GM23338 (cell line): Measurements from ENCODE around the gene FYCO1. TPM values are rescaled to one million over a fixed set of nuclear protein-coding genes. Genes with fewer than 3 reads are reported as not detected.

Source experiments
- ATAC-seq: fragments of 200-7000 bp; cut with Tn5 transposase; 3 replicates; pipeline ENCODE4 v1.9.1; 2020
- DNase-seq: peaks from one replicate; pipeline ENCODE4 v3.0.0-alpha.2; 2015; ENCODE audit warnings: low spot score
- H2AFZ ChIP-seq: fragments of 200-600 bp; sonication (generic); 2 replicates; pipeline ENCODE4 v1.8.0; 2016; ENCODE audit warnings: antibody characterized with exemption, mild to moderate bottlenecking, moderate library complexity
- H3F3A ChIP-seq: fragments of 200-600 bp; sonication (generic); replicated peaks from 2 replicates; pipeline ENCODE4 v1.8.0; 2017; ENCODE audit warnings: antibody characterized with exemption, mixed run types, low read depth
- H3K27ac ChIP-seq: fragments of 200-600 bp; sonication (generic); 2 replicates; pipeline ENCODE4 v1.6.1; 2016; ENCODE audit warnings: low read depth
- H3K27me3 ChIP-seq: fragments of 200-600 bp; sonication (generic); 2 replicates; pipeline ENCODE4 v1.8.0; 2016; ENCODE audit warnings: mild to moderate bottlenecking, mixed run types, moderate library complexity; ENCODE audit not compliant: insufficient read depth
- H3K36me3 ChIP-seq: fragments of 200-600 bp; sonication (generic); 2 replicates; pipeline ENCODE4 v1.8.0; 2016; ENCODE audit warnings: mild to moderate bottlenecking; ENCODE audit not compliant: insufficient read depth
- H3K4me1 ChIP-seq: fragments of 200-600 bp; sonication (generic); 2 replicates; pipeline ENCODE4 v1.8.0; 2016; ENCODE audit warnings: mild to moderate bottlenecking, moderate library complexity; ENCODE audit not compliant: insufficient read depth
- H3K4me2 ChIP-seq: fragments of 200-600 bp; sonication (generic); 2 replicates; pipeline ENCODE4 v1.7.1; 2017; ENCODE audit warnings: mixed run types
- H3K4me3 ChIP-seq: fragments of 200-600 bp; sonication (generic); 2 replicates; pipeline ENCODE4 v1.6.1; 2016; ENCODE audit warnings: mixed run types
- H3K79me2 ChIP-seq: fragments of 200-600 bp; sonication (generic); replicated peaks from 2 replicates; pipeline ENCODE4 v1.8.0; 2017; ENCODE audit warnings: mild to moderate bottlenecking; ENCODE audit not compliant: insufficient read depth
- H3K9me2 ChIP-seq: fragments of 200-600 bp; sonication (generic); 2 replicates; pipeline ENCODE4 v1.8.0; 2017; ENCODE audit not compliant: insufficient read depth
- H4K20me1 ChIP-seq: fragments of 200-600 bp; sonication (generic); replicated peaks from 2 replicates; pipeline ENCODE4 v1.8.0; 2017; ENCODE audit warnings: mild to moderate bottlenecking; ENCODE audit not compliant: insufficient read depth
- H3K27ac Mint-ChIP-seq: 2 replicates; pipeline ENCODE4 v1.8.0; 2020; ENCODE audit warnings: inconsistent platforms, mild to moderate bottlenecking, moderate library complexity, mixed read lengths
- H3K27me3 Mint-ChIP-seq: 3 replicates; pipeline ENCODE4 v1.8.0; 2022; ENCODE audit warnings: low read depth, mild to moderate bottlenecking, moderate library complexity, mixed read lengths, inconsistent platforms; ENCODE audit not compliant: insufficient read depth, poor library complexity
- H3K36me3 Mint-ChIP-seq: 3 replicates; pipeline ENCODE4 v1.8.0; 2021; ENCODE audit warnings: low read depth, mild to moderate bottlenecking, inconsistent platforms, moderate library complexity, mixed read lengths
- H3K4me1 Mint-ChIP-seq: 3 replicates; pipeline ENCODE4 v1.8.0; 2020; ENCODE audit warnings: mild to moderate bottlenecking, inconsistent platforms, mixed read lengths
- H3K4me3 Mint-ChIP-seq: 3 replicates; pipeline ENCODE4 v1.8.0; 2021; ENCODE audit warnings: moderate library complexity, mild to moderate bottlenecking, inconsistent platforms, mixed read lengths
- H3K9me3 Mint-ChIP-seq: 3 replicates; pipeline ENCODE4 v1.8.0; 2020; ENCODE audit warnings: moderate library complexity, mild to moderate bottlenecking, inconsistent platforms, mixed read lengths
- CREB1 ChIP-seq: fragments of 250-450 bp; sonication (Bioruptor Pico); IDR thresholded peaks from 2 replicates; pipeline ENCODE4 v1.5.0; 2020; ENCODE audit warnings: low read depth, mild to moderate bottlenecking, moderate library complexity
- POLR2AphosphoS5 ChIP-seq: IDR thresholded peaks from 2 replicates; pipeline ENCODE4 v1.6.1; 2016; ENCODE audit warnings: antibody characterized with exemption, low read depth
- ZNF331 ChIP-seq: fragments of 250-450 bp; sonication (Bioruptor Pico); IDR thresholded peaks from 2 replicates; pipeline ENCODE4 v1.5.0; 2020; ENCODE audit warnings: low read depth, mild to moderate bottlenecking, moderate library complexity
- ZNF462 ChIP-seq: fragments of 250-450 bp; sonication (Bioruptor Pico); IDR thresholded peaks from 2 replicates; pipeline ENCODE4 v1.5.0; 2020; ENCODE audit warnings: mild to moderate bottlenecking, moderate library complexity
- polyA plus RNA-seq: library from polyadenylated mRNA; unstranded; fragments of >200 nt; fragmentation: Nextera tagmentation; extraction: Ambion mirVana; gene quantifications from 2 replicates; pipeline ENCODE4 v1.2.1, GENCODE V29; 2016
- total RNA-seq: library from RNA; depleted of rRNA; stranded (reverse); fragments of >200 nt; shearing (Covaris generic); gene quantifications from 2 replicates; pipeline ENCODE4 v1.2.3, GENCODE V29; 2014
- TF ChIP-seq, protein P1 (sequence below), 2 experiments: fragments of 200-600 bp in 1 of 2; sonication (generic) in 1 of 2; conservative IDR thresholded peaks; 2 replicates each; pipeline versions ENCODE4 v1.5.1 to v1.6.1; 2016 to 2017; ENCODE audit warnings: antibody characterized with exemption in 2 of 2, low read depth in 2 of 2, mild to moderate bottlenecking in 2 of 2, moderate library complexity in 1 of 2

Gene FYCO1
- total and polyA plus RNA-seq, 2 experiments from 2014 or later: 4.5 to 17.2 TPM

DNA sequence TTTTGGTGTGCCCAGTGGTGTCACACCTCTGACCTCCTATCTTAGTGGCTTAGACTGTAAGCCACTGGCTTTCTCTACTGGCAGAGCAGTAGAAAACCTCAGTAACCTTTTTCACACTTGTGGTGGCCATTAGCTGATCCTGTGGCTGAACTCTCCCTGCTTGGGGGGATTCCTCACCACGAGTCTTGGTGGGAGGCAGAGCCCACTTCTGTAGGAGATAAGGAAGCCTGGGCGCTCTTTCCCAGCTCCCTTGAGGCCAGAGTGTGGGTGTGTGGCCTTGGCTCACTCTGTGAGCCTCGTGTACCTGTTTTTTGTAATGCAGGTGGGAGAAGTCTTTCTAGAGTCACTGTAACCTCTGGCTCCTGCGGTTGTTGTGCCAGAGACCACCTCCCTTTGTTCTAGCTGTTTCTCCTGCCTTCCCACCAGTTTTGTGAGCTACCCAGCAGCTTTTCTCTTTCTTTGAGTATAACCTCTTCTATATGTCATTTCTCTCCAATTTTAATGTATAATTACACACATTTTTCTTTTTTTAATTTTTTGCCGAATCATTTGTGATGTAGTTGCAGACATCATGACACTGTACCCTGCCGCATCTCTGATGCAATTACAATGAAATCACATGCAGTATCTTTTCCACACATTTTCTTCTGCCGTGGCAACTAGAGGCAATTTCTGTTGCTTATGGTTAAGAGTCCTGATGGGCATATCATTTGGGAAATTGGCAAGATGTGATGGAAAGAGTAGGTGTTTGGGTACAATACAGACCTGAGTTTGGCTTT, 17.9 kb upstream of the FYCO1 start:
- Histone ChIP-seq H3F3A (no peaks in the 10 kb centered on the region), H2AFZ (peak overlapping the region; percentile 32; the same call in 1 of the 2 replicates), H3K27me3 (no peaks in the 10 kb centered on the region), H3K9me2 (peaks cover 5% of the 10 kb centered on the region; the same call in 1 of the 2 replicates), H3K4me1 (no peaks in the 10 kb centered on the region), H3K4me2 (no peak overlapping the region), H3K27ac (no peak overlapping the region), H4K20me1 (no peaks in the 10 kb centered on the region), H3K79me2 (no peaks in the 10 kb centered on the region), H3K4me3 (no peak overlapping the region), H3K36me3 (no peaks in the 10 kb centered on the region)
- Mint-ChIP-seq H3K4me1 (no peaks in the 10 kb centered on the region), H3K4me3 (no peak overlapping the region), H3K27me3 (peaks cover 5% of the 10 kb centered on the region), H3K27ac (no peak overlapping the region), H3K36me3 (no peaks in the 10 kb centered on the region), H3K9me3 (no peaks in the 10 kb centered on the region)
- ATAC-seq (no peak), DNase-seq (no peak)
- TF ChIP-seq ZNF462 (CRISPR knock-in tag): no peak
- no peak for TF ChIP-seq POLR2AphosphoS5
- TF ChIP-seq, protein P1, sequence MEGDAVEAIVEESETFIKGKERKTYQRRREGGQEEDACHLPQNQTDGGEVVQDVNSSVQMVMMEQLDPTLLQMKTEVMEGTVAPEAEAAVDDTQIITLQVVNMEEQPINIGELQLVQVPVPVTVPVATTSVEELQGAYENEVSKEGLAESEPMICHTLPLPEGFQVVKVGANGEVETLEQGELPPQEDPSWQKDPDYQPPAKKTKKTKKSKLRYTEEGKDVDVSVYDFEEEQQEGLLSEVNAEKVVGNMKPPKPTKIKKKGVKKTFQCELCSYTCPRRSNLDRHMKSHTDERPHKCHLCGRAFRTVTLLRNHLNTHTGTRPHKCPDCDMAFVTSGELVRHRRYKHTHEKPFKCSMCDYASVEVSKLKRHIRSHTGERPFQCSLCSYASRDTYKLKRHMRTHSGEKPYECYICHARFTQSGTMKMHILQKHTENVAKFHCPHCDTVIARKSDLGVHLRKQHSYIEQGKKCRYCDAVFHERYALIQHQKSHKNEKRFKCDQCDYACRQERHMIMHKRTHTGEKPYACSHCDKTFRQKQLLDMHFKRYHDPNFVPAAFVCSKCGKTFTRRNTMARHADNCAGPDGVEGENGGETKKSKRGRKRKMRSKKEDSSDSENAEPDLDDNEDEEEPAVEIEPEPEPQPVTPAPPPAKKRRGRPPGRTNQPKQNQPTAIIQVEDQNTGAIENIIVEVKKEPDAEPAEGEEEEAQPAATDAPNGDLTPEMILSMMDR (conservative IDR thresholded peaks at IDR 0.05; ENCODE audit: low read depth in 2 of 2): no peak
- no peak for TF ChIP-seq ZNF331 (CRISPR knock-in tag)
- TF ChIP-seq CREB1 (CRISPR knock-in tag): no peak
